HEK293 (cell line): ENCODE data around the gene PFDN5.
A peak's percentile ranks its signal among the peaks of the same experiment; 100 is the strongest.

Source experiments
- KLF1 ChIP-seq: fragments of 450-650 bp; formaldehyde crosslinking; IDR thresholded peaks from 2 replicates; pipeline ENCODE4 v1.5.1; 2016; ENCODE audit warnings: missing biosample characterization, missing genetic modification characterization
- SCRT1 ChIP-seq: fragments of 450-650 bp; formaldehyde crosslinking; IDR thresholded peaks from 2 replicates; pipeline ENCODE4 v1.5.1; 2016; ENCODE audit warnings: missing biosample characterization, missing genetic modification characterization, borderline replicate concordance
- SCRT2 ChIP-seq: fragments of 450-650 bp; formaldehyde crosslinking; IDR thresholded peaks from 2 replicates; pipeline ENCODE4 v1.5.1; 2016; ENCODE audit warnings: missing biosample characterization, missing genetic modification characterization
- SETDB1 ChIP-seq: IDR thresholded peaks from one replicate; pipeline ENCODE4 v1.6.1; 2017; ENCODE audit warnings: mild to moderate bottlenecking, low read length, moderate library complexity, mixed read lengths; ENCODE audit not compliant: insufficient read length
- ZBTB8A ChIP-seq: fragments of 450-650 bp; formaldehyde crosslinking; IDR thresholded peaks from 2 replicates; pipeline ENCODE4 v1.5.1; 2016; ENCODE audit warnings: missing biosample characterization, missing genetic modification characterization
- ZFHX2 ChIP-seq: fragments of 450-650 bp; formaldehyde crosslinking; conservative IDR thresholded peaks from 2 replicates; pipeline ENCODE4 v1.5.1; 2016; ENCODE audit warnings: missing biosample characterization, missing genetic modification characterization
- ZFP37 ChIP-seq: fragments of 450-650 bp; formaldehyde crosslinking; IDR thresholded peaks from 2 replicates; pipeline ENCODE4 v1.5.1; 2016; ENCODE audit warnings: missing biosample characterization, missing genetic modification characterization
- ZNF184 ChIP-seq: fragments of 450-650 bp; IDR thresholded peaks from 2 replicates; pipeline ENCODE4 v1.5.1; 2018; ENCODE audit warnings: missing biosample characterization, mild to moderate bottlenecking, missing genetic modification characterization
- ZNF239 ChIP-seq: fragments of 450-650 bp; formaldehyde crosslinking; IDR thresholded peaks from 2 replicates; pipeline ENCODE4 v1.5.1; 2016; ENCODE audit warnings: missing biosample characterization, missing genetic modification characterization
- ZNF335 ChIP-seq: fragments of 450-650 bp; formaldehyde crosslinking; conservative IDR thresholded peaks from 2 replicates; pipeline ENCODE4 v1.5.1; 2016; ENCODE audit warnings: missing biosample characterization, missing genetic modification characterization
- ZNF404 ChIP-seq: fragments of 450-650 bp; formaldehyde crosslinking; IDR thresholded peaks from 2 replicates; pipeline ENCODE4 v1.5.1; 2017; ENCODE audit warnings: missing biosample characterization, missing genetic modification characterization
- ZNF423 ChIP-seq: fragments of 450-650 bp; formaldehyde crosslinking; IDR thresholded peaks from 2 replicates; pipeline ENCODE4 v1.5.1; 2016; ENCODE audit warnings: missing biosample characterization, missing genetic modification characterization
- ZNF433 ChIP-seq: fragments of 450-650 bp; formaldehyde crosslinking; IDR thresholded peaks from 2 replicates; pipeline ENCODE4 v1.5.1; 2016; ENCODE audit warnings: missing biosample characterization, missing genetic modification characterization, low read depth
- ZNF544 ChIP-seq: fragments of 450-650 bp; formaldehyde crosslinking; IDR thresholded peaks from 2 replicates; pipeline ENCODE4 v1.5.0; 2017; ENCODE audit warnings: missing biosample characterization, missing genetic modification characterization
- ZNF701 ChIP-seq: fragments of 450-650 bp; formaldehyde crosslinking; IDR thresholded peaks from 2 replicates; pipeline ENCODE4 v1.5.1; 2016; ENCODE audit warnings: missing biosample characterization, missing genetic modification characterization
- ZNF830 ChIP-seq: fragments of 450-650 bp; IDR thresholded peaks from 2 replicates; pipeline ENCODE4 v1.5.0; 2018; ENCODE audit warnings: missing biosample characterization, missing genetic modification characterization, low read depth, mild to moderate bottlenecking, moderate library complexity
- ZXDB ChIP-seq: fragments of 450-650 bp; formaldehyde crosslinking; IDR thresholded peaks from 2 replicates; pipeline ENCODE4 v1.5.1; 2016; ENCODE audit warnings: missing biosample characterization, missing genetic modification characterization
- TF ChIP-seq, protein P1 (sequence below): fragments of 450-650 bp; formaldehyde crosslinking; IDR thresholded peaks from 2 replicates; pipeline ENCODE4 v1.5.1; 2016; ENCODE audit warnings: missing biosample characterization, missing genetic modification characterization, low read depth
- TF ChIP-seq, protein P2 (sequence below): fragments of 450-650 bp; formaldehyde crosslinking; conservative IDR thresholded peaks from 2 replicates; pipeline ENCODE4 v1.5.1; 2016; ENCODE audit warnings: low read depth, missing biosample characterization, missing genetic modification characterization
- TF ChIP-seq, protein P3 (sequence below): fragments of 450-650 bp; formaldehyde crosslinking; IDR thresholded peaks from 2 replicates; pipeline ENCODE4 v1.5.1; 2016; ENCODE audit warnings: missing biosample characterization, missing genetic modification characterization
- TF ChIP-seq, protein P4 (sequence below): fragments of 450-650 bp; formaldehyde crosslinking; IDR thresholded peaks from 2 replicates; pipeline ENCODE4 v1.5.1; 2016; ENCODE audit warnings: missing biosample characterization, missing genetic modification characterization
- TF ChIP-seq, protein P5 (sequence below): IDR thresholded peaks from 2 replicates; pipeline ENCODE4 v1.6.1; 2011; ENCODE audit warnings: mild to moderate bottlenecking, low read depth, low read length, borderline replicate concordance
- TF ChIP-seq, protein P6 (sequence below): fragments of 450-650 bp; formaldehyde crosslinking; optimal IDR thresholded peaks from 2 replicates; pipeline ENCODE3; 2016; ENCODE audit warnings: missing biosample characterization, mild to moderate bottlenecking, missing genetic modification characterization
- TF ChIP-seq, protein P7 (sequence below): fragments of 450-650 bp; formaldehyde crosslinking; IDR thresholded peaks from 2 replicates; pipeline ENCODE4 v1.5.1; 2016; ENCODE audit warnings: missing biosample characterization, missing genetic modification characterization

PFDN5 gene

DNA sequence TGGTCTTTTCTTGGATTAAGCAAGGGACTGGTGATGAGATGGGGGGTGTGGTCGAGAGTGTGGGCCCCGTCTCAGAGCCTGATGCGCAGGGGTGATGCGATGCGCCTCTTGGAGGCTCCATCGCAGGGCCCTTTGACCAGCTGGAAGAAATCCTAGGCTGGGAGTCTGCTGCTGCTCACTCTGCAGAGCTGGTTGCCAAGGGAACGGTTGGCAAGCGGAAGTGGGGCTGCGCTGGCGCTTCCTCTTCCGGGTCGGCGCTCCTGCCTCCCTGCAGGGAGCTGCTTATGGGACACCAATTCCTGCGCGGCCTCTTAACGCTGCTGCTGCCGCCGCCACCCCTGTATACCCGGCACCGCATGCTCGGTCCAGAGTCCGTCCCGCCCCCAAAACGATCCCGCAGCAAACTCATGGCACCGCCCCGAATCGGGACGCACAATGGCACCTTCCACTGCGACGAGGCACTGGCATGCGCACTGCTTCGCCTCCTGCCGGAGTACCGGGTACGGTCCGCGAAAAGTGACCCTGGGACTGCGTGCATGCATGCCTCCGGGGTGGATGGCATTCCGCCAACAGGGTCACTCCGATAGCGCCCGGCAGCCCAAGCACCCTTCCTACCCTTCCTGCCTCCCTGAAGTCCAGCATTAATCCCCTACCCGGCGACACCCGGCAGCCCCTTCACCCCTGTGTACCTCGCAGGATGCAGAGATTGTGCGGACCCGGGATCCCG, 4.3 kb downstream of the PFDN5 start, which contains the start of gene MYG1 (continued):
- TF ChIP-seq ZBTB8A (tag by site-specific recombination): peak; percentile 50
- TF ChIP-seq ZNF433 (tag by site-specific recombination): no peak
- TF ChIP-seq ZFP37 (tag by site-specific recombination): peak; percentile 91; the same call in 1 of the 2 replicates
- no peak for TF ChIP-seq SETDB1
- TF ChIP-seq, protein P1, sequence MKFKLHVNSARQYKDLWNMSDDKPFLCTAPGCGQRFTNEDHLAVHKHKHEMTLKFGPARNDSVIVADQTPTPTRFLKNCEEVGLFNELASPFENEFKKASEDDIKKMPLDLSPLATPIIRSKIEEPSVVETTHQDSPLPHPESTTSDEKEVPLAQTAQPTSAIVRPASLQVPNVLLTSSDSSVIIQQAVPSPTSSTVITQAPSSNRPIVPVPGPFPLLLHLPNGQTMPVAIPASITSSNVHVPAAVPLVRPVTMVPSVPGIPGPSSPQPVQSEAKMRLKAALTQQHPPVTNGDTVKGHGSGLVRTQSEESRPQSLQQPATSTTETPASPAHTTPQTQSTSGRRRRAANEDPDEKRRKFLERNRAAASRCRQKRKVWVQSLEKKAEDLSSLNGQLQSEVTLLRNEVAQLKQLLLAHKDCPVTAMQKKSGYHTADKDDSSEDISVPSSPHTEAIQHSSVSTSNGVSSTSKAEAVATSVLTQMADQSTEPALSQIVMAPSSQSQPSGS (tag by site-specific recombination): no peak
- TF ChIP-seq, protein P2, sequence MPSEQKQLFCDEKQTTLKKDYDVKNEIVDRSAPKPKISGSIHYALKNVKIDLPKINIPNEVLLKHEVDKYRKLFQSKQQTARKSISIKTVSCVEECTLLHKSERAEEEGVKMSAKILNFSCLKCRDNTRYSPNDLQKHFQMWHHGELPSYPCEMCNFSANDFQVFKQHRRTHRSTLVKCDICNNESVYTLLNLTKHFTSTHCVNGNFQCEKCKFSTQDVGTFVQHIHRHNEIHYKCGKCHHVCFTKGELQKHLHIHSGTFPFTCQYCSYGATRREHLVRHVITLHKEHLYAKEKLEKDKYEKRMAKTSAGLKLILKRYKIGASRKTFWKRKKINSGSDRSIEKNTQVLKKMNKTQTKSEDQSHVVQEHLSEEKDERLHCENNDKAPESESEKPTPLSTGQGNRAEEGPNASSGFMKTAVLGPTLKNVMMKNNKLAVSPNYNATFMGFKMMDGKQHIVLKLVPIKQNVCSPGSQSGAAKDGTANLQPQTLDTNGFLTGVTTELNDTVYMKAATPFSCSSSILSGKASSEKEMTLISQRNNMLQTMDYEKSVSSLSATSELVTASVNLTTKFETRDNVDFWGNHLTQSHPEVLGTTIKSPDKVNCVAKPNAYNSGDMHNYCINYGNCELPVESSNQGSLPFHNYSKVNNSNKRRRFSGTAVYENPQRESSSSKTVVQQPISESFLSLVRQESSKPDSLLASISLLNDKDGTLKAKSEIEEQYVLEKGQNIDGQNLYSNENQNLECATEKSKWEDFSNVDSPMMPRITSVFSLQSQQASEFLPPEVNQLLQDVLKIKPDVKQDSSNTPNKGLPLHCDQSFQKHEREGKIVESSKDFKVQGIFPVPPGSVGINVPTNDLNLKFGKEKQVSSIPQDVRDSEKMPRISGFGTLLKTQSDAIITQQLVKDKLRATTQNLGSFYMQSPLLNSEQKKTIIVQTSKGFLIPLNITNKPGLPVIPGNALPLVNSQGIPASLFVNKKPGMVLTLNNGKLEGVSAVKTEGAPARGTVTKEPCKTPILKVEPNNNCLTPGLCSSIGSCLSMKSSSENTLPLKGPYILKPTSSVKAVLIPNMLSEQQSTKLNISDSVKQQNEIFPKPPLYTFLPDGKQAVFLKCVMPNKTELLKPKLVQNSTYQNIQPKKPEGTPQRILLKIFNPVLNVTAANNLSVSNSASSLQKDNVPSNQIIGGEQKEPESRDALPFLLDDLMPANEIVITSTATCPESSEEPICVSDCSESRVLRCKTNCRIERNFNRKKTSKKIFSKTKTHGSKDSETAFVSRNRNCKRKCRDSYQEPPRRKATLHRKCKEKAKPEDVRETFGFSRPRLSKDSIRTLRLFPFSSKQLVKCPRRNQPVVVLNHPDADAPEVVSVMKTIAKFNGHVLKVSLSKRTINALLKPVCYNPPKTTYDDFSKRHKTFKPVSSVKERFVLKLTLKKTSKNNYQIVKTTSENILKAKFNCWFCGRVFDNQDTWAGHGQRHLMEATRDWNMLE (tag by site-specific recombination): peak; percentile 99
- no peak for TF ChIP-seq ZNF184 (tag by site-specific recombination)
- TF ChIP-seq ZNF335: peak; percentile 84
- TF ChIP-seq, protein P3, sequence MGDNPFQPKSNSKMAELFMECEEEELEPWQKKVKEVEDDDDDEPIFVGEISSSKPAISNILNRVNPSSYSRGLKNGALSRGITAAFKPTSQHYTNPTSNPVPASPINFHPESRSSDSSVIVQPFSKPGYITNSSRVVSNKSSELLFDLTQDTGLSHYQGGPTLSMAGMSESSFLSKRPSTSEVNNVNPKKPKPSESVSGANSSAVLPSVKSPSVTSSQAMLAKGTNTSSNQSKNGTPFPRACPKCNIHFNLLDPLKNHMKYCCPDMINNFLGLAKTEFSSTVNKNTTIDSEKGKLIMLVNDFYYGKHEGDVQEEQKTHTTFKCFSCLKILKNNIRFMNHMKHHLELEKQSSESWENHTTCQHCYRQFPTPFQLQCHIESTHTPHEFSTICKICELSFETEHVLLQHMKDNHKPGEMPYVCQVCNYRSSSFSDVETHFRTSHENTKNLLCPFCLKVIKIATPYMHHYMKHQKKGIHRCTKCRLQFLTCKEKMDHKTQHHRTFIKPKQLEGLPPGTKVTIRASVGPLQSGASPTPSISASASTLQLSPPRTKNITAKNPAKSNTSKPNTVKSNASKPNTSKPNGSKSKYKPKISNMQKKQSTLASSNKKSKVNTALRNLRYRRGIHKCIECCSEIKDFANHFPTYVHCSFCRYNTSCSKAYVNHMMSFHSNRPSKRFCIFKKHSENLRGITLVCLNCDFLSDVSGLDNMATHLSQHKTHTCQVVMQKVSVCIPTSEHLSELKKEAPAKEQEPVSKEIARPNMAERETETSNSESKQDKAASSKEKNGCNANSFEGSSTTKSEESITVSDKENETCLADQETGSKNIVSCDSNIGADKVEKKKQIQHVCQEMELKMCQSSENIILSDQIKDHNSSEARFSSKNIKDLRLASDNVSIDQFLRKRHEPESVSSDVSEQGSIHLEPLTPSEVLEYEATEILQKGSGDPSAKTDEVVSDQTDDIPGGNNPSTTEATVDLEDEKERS: no peak
- 0 out of 2 replicates have a peak, but pooled peaks have one; percentile 10 for TF ChIP-seq ZNF423 (tag by site-specific recombination)
- TF ChIP-seq ZNF239 (tag by site-specific recombination): no peak
- TF ChIP-seq ZNF544 (tag by site-specific recombination): no peak
- TF ChIP-seq, protein P4, sequence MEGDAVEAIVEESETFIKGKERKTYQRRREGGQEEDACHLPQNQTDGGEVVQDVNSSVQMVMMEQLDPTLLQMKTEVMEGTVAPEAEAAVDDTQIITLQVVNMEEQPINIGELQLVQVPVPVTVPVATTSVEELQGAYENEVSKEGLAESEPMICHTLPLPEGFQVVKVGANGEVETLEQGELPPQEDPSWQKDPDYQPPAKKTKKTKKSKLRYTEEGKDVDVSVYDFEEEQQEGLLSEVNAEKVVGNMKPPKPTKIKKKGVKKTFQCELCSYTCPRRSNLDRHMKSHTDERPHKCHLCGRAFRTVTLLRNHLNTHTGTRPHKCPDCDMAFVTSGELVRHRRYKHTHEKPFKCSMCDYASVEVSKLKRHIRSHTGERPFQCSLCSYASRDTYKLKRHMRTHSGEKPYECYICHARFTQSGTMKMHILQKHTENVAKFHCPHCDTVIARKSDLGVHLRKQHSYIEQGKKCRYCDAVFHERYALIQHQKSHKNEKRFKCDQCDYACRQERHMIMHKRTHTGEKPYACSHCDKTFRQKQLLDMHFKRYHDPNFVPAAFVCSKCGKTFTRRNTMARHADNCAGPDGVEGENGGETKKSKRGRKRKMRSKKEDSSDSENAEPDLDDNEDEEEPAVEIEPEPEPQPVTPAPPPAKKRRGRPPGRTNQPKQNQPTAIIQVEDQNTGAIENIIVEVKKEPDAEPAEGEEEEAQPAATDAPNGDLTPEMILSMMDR (tag by site-specific recombination): peak; percentile 84
- no peak for TF ChIP-seq ZNF404
- TF ChIP-seq ZXDB (tag by site-specific recombination): peak; percentile 95
- TF ChIP-seq ZNF701 (tag by site-specific recombination): no peak
- TF ChIP-seq, protein P5, sequence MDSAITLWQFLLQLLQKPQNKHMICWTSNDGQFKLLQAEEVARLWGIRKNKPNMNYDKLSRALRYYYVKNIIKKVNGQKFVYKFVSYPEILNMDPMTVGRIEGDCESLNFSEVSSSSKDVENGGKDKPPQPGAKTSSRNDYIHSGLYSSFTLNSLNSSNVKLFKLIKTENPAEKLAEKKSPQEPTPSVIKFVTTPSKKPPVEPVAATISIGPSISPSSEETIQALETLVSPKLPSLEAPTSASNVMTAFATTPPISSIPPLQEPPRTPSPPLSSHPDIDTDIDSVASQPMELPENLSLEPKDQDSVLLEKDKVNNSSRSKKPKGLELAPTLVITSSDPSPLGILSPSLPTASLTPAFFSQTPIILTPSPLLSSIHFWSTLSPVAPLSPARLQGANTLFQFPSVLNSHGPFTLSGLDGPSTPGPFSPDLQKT: 0 out of 2 replicates have a peak, but pooled peaks have one; percentile 22
- TF ChIP-seq, protein P6, sequence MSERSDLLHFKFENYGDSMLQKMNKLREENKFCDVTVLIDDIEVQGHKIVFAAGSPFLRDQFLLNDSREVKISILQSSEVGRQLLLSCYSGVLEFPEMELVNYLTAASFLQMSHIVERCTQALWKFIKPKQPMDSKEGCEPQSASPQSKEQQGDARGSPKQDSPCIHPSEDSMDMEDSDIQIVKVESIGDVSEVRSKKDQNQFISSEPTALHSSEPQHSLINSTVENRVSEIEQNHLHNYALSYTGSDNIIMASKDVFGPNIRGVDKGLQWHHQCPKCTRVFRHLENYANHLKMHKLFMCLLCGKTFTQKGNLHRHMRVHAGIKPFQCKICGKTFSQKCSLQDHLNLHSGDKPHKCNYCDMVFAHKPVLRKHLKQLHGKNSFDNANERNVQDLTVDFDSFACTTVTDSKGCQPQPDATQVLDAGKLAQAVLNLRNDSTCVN (tag by site-specific recombination): peak; percentile 81
- no peak for TF ChIP-seq ZNF830 (tag by site-specific recombination)
- no peak for TF ChIP-seq SCRT1 (tag by site-specific recombination)
- TF ChIP-seq KLF1 (tag by site-specific recombination): no peak; the same call in 1 of the 2 replicates
- no peak for TF ChIP-seq ZFHX2 (tag by site-specific recombination)
- TF ChIP-seq, protein P7, sequence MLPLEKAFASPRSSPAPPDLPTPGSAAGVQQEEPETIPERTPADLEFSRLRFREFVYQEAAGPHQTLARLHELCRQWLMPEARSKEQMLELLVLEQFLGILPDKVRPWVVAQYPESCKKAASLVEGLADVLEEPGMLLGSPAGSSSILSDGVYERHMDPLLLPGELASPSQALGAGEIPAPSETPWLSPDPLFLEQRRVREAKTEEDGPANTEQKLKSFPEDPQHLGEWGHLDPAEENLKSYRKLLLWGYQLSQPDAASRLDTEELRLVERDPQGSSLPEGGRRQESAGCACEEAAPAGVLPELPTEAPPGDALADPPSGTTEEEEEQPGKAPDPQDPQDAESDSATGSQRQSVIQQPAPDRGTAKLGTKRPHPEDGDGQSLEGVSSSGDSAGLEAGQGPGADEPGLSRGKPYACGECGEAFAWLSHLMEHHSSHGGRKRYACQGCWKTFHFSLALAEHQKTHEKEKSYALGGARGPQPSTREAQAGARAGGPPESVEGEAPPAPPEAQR: no peak
- 0 out of 2 replicates have a peak, but pooled peaks have one; percentile 8 for TF ChIP-seq SCRT2 (tag by site-specific recombination)
